Kidney glomerular epithelial cell (primary cell): ENCODE results near the gene TK2.
A peak's percentile ranks its signal among the peaks of the same experiment; 100 is the strongest.

Source experiments
- DNase-seq: peaks from one replicate; lab custom pipeline; 2025; lab: John Stamatoyannopoulos, UW

The TK2 gene

GRCh38 chr16:66483689-66484452, 66.1 kb downstream of the TK2 start:
- DNase-seq, result peak; percentile 55

DNA sequence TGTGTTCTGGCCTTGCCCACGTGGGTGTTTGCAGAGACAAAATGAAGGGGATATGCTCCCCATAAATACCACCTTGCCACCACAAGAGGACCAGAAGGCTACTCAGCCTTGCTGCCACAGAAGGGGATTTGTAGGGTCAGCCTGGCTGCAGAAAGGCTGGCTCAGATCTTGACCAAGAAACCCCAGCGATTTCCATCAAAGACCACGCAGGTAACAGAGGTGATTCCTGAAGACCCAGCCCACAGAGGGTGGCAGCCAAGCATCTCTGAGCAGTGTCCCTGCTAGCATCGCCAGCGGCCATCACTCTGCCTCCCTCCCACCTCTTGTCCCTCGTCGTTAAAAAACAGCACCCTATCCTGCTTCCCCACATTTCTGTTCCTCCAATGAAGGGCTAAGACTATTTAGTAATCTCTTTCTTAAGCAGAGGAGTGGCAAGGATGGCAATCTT, 68.0 kb downstream of the TK2 start:
- DNase-seq, result no peak

DNA sequence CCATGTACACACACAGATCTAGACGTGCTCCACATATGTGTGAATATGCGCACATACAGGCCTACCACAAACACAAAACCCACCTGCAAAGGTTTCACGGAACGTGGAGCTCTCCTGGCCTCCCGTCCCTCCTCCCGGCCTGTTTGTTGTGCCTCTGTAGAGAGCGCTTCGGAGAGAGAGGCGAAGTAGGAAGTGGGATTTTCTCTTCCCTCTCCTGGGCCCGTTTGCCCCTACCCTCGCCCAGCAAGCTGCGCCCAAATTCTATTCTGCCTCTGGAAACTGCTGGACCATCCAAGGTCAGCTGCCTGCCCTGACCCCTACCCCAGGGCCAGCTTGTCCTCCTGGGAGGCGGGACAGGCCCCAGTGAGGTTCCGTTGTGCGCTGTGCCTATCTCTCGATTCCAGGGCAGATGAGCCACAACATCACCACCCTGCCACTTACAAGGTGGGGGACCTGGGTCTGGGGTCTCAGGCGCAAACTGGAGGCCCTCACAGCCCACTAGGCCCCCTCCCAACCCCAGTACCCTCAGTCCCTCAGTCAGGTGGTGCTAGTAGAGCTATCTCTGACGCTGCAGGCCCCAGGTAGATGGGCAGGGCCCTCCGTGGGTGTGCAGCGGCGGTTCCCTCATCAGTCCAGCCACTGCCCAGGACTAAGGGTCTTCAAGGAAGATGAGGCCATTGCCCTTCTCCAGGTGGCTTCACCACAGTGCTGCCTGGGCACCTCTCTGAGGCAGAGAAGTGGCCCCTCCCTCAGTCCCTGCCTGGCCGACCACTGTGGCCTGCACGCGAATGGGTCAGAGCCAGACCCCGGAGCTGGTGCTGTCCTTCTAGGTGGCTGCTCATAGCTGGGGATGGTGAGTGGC, 68.6 kb downstream of the TK2 start:
- DNase-seq, result no peak

- DNase-seq, result no peak
These were observed 69.4 kb downstream of the TK2 start for GRCh38 chr16:66480265-66481080.

- DNase-seq, result no peak
These were observed 70.2 kb downstream of the TK2 start for GRCh38 chr16:66479661-66480264.

GRCh38 chr16:66478733-66479511, 71.0 kb downstream of the TK2 start:
- DNase-seq, result peak; percentile 35

DNA sequence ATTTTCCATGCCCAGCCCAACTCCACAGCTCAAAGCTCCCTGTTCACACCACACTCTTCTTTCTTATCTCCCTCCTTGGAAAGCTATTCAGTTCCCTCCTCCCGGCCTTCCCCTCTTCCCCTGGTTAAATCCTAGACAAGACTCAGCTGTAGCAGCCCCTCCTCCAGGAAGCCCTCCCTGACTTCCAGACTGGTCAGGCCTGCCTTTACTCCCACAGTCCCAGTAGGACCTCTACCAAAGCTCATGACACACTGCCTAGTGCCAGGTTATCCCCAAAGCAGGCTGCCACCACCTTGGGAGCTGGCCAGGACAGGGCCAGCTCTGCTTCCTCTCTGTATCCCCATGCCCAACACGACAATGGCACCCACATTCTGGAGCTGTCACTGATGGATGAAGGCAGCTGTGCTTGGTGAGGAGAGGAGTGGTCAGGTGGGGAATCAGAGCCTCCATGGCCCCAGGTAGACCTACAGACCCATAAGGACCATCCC, 72.8 kb downstream of the TK2 start:
- no peak for DNase-seq

- DNase-seq, result no peak
These were observed 73.4 kb downstream of the TK2 start for GRCh38 chr16:66476328-66477027.

GRCh38 chr16:66475232-66475631, 74.7 kb downstream of the TK2 start:
- DNase-seq, result no peak

- DNase-seq, result no peak
These were observed 75.1 kb downstream of the TK2 start for GRCh38 chr16:66474750-66475199.

DNA sequence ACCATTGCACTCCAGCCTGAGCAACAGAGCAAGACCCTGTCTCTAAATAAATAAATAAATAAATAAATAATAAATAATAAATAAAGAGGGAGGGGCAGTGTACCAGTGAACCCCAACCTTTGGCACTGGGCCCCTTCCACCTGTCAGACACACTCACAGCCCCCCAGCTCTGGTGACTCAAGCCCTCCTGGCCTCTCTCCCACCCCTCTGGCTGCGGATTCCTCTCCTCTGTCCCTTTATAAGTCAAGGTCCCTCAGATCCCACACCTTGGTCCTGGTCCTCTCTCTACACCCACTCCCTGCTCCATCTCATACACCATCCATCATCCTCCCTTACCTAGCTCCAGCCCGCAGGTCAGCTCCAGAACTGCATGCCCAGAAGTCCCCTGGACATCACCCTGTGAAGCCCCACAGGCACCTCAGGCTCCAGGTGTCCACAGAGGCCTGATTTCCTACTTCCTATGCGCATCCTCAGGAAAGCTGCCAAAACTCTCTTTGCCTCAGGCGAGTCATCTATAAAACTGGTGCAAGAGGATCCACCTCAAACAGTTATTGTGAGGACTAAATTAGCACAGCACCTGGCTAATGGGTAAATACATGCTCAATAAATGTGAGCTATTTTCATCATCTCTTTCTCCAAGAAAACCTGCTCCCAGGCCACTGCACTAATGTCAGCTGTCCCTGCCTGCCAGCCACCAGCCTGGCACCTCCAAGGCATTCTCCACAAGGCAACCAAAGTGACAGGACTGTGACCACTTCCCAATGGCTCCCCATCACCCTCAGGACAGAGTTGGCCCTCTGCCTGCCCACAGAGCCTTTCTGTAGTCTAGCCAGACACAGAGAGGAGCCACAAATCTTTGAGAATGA, 76.0 kb downstream of the TK2 start:
- DNase-seq, result no peak

GRCh38 chr16:66473051-66473571, 76.8 kb downstream of the TK2 start:
- no peak for DNase-seq

GRCh38 chr16:66471716-66472393, 78.1 kb downstream of the TK2 start:
- no peak for DNase-seq

- no peak for DNase-seq
These were observed 78.7 kb downstream of the TK2 start for GRCh38 chr16:66471264-66471663.

DNA sequence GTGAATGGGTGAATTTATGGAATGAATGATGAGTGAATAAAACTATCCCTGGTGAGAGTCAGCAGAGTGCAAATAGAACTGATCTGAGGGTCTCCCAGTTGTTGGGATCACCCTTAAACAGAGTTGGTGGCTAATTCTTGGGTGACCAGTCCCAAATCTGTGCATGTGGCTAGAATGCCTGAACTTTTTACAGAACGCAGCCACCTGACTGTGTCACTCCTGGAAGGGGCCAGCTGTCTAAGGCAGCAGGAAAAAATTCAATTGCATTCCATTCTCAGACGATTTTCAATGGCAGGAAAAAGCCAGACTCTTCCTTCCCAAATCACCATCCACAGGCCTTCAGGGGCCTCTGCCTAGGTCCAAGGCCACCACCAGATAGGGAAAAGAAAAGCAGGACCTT, 79.4 kb downstream of the TK2 start:
- DNase-seq, result no peak

- no peak for DNase-seq
These were observed 79.9 kb downstream of the TK2 start for GRCh38 chr16:66469947-66470546.

- no peak for DNase-seq
These were observed 80.5 kb downstream of the TK2 start for GRCh38 chr16:66469291-66469946.
